ENCODE results near the gene LMX1B.

DNA sequence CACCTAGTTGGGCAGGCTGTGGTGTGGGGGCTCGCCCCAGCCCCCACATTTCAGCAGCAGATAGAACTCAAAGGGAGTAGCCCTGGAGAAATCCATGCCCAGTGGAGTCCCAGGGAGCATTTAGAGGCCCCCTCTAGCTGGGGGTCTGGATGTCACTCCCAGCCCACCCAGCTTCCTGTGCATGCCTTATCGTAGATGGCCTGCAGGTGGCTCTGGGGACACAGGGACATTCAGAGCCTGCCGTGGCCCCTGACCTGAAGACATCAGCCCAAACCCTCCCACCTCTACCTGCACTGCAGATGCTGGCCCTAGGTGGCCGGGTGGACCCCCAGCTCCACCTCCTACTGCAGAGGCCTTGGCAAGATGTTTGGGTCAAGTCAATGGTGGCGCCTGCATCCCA is 49.0 kb upstream of the LMX1B start:
- TF ChIP-seq EZH2 (IDR thresholded peaks at IDR 0.05; ENCODE audit: borderline replicate concordance, low read length) = no peak
- TF ChIP-seq, protein P1, sequence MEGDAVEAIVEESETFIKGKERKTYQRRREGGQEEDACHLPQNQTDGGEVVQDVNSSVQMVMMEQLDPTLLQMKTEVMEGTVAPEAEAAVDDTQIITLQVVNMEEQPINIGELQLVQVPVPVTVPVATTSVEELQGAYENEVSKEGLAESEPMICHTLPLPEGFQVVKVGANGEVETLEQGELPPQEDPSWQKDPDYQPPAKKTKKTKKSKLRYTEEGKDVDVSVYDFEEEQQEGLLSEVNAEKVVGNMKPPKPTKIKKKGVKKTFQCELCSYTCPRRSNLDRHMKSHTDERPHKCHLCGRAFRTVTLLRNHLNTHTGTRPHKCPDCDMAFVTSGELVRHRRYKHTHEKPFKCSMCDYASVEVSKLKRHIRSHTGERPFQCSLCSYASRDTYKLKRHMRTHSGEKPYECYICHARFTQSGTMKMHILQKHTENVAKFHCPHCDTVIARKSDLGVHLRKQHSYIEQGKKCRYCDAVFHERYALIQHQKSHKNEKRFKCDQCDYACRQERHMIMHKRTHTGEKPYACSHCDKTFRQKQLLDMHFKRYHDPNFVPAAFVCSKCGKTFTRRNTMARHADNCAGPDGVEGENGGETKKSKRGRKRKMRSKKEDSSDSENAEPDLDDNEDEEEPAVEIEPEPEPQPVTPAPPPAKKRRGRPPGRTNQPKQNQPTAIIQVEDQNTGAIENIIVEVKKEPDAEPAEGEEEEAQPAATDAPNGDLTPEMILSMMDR (conservative IDR thresholded peaks at IDR 0.05 in 1 of 2, IDR thresholded peaks at IDR 0.05 in 1 of 2; ENCODE audit: extremely low read depth in 1 of 2, insufficient read depth in 1 of 2, low read depth in 1 of 2, low read length in 2 of 2) = no peak

All from mammary epithelial cell (primary cell).